Measurements from ENCODE around the gene FBL. TPM values are rescaled to one million over a fixed set of nuclear protein-coding genes. Genes with fewer than 3 reads are reported as not detected.

FBL gene
- total RNA-seq, 4 donors from 2014 or later, result 193 to 333 (median 273) TPM

- no peaks in the 10 kb centered on the region for H3K36me3 ChIP-seq
- no peak overlapping the region for H3K27ac ChIP-seq
- WGBS, result 16% methylated on average over 4 of the region's 4 CpGs
- no peak overlapping the region for H3K4me3 ChIP-seq
- no peak for TF ChIP-seq POLR2AphosphoS5 (IDR thresholded peaks at IDR 0.05)
- TF ChIP-seq POLR2A (IDR thresholded peaks at IDR 0.05), result no peak
- no peak for TF ChIP-seq CTCF (IDR thresholded peaks at IDR 0.05)
- no peak for TF ChIP-seq EP300 (IDR thresholded peaks at IDR 0.05)
- H3K9me3 ChIP-seq, result no peaks in the 10 kb centered on the region
- H3K27me3 ChIP-seq, result peaks cover 13% of the 10 kb centered on the region
- no peaks in the 10 kb centered on the region for H3K4me1 ChIP-seq
- DNase-seq (ENCODE audit: low spot score in 2 of 2), result no peak
These were observed 43.2 kb downstream of the FBL start for GRCh38 chr19:39802958-39803357.

- DNase-seq (ENCODE audit: low spot score in 2 of 2), result no peak
- peaks cover 14% of the 10 kb centered on the region for H3K27me3 ChIP-seq
- 71% methylated on average over 2 of the region's 2 CpGs for WGBS
- no peaks in the 10 kb centered on the region for H3K36me3 ChIP-seq
- no peak overlapping the region for H3K27ac ChIP-seq
- TF ChIP-seq CTCF (IDR thresholded peaks at IDR 0.05) (no peak), POLR2A (IDR thresholded peaks at IDR 0.05) (no peak), EP300 (IDR thresholded peaks at IDR 0.05) (no peak), POLR2AphosphoS5 (IDR thresholded peaks at IDR 0.05) (no peak)
- no peaks in the 10 kb centered on the region for H3K9me3 ChIP-seq
- H3K4me1 ChIP-seq, result peaks cover 5% of the 10 kb centered on the region
- H3K4me3 ChIP-seq, result no peak overlapping the region
These were observed 49.1 kb downstream of the FBL start for GRCh38 chr19:39797083-39797482.

- H3K4me1 ChIP-seq, result peaks cover 5% of the 10 kb centered on the region
- WGBS, result 22% methylated on average over 2 of the region's 2 CpGs
- no peaks in the 10 kb centered on the region for H3K9me3 ChIP-seq
- no peak overlapping the region for H3K27ac ChIP-seq
- H3K4me3 ChIP-seq, result no peak overlapping the region
- no peak for TF ChIP-seq POLR2A (IDR thresholded peaks at IDR 0.05)
- TF ChIP-seq EP300 (IDR thresholded peaks at IDR 0.05), result no peak
- no peak for TF ChIP-seq POLR2AphosphoS5 (IDR thresholded peaks at IDR 0.05)
- no peak for TF ChIP-seq CTCF (IDR thresholded peaks at IDR 0.05)
- no peaks in the 10 kb centered on the region for H3K36me3 ChIP-seq
- H3K27me3 ChIP-seq, result peaks cover 13% of the 10 kb centered on the region
- no peak for DNase-seq (ENCODE audit: low spot score in 2 of 2)
These were observed 50.1 kb downstream of the FBL start for GRCh38 chr19:39796000-39796498.

- Histone ChIP-seq H3K27ac (no peak overlapping the region), H3K4me3 (no peak overlapping the region), H3K4me1 (peaks cover 5% of the 10 kb centered on the region), H3K36me3 (no peaks in the 10 kb centered on the region), H3K27me3 (peaks cover 10% of the 10 kb centered on the region), H3K9me3 (no peaks in the 10 kb centered on the region)
- no peak for DNase-seq (ENCODE audit: low spot score in 2 of 2)
- TF ChIP-seq EP300 (IDR thresholded peaks at IDR 0.05), result no peak
- no peak for TF ChIP-seq POLR2AphosphoS5 (IDR thresholded peaks at IDR 0.05)
- TF ChIP-seq CTCF (IDR thresholded peaks at IDR 0.05), result no peak
- TF ChIP-seq POLR2A (IDR thresholded peaks at IDR 0.05), result no peak
- WGBS, result 63% methylated on average over 5 of the region's 5 CpGs
These were observed 51.2 kb downstream of the FBL start for GRCh38 chr19:39795001-39795400.

GRCh38 chr19:39792999-39793546 is 53.1 kb downstream of the FBL start:
- peak; percentile 74 to 88 for TF ChIP-seq CTCF (IDR thresholded peaks at IDR 0.05)
- no peak for TF ChIP-seq POLR2AphosphoS5 (IDR thresholded peaks at IDR 0.05)
- TF ChIP-seq EP300 (IDR thresholded peaks at IDR 0.05), result no peak
- TF ChIP-seq POLR2A (IDR thresholded peaks at IDR 0.05), result no peak
- H3K36me3 ChIP-seq, result no peaks in the 10 kb centered on the region
- H3K9me3 ChIP-seq, result peaks cover 4% of the 10 kb centered on the region
- peaks cover 12% of the 10 kb centered on the region for H3K27me3 ChIP-seq
- peak overlapping the region; percentile 47 for H3K4me3 ChIP-seq
- WGBS, result 0% methylated on average over 10 of the region's 17 CpGs
- H3K4me1 ChIP-seq, result peaks cover 5% of the 10 kb centered on the region
- DNase-seq (ENCODE audit: low spot score in 2 of 2), result peak; percentile 78 to 85
- no peak overlapping the region for H3K27ac ChIP-seq
